GM18511 (cell line): ENCODE data around the gene POLRMT.

Experiments
- ATAC-seq: cut with Tn5 transposase; IDR thresholded peaks from one replicate; pipeline ENCODE4 v1.9.1; 2021; ENCODE audit warnings: mild to moderate bottlenecking, moderate library complexity; ENCODE audit not compliant: unreplicated experiment

POLRMT gene

DNA sequence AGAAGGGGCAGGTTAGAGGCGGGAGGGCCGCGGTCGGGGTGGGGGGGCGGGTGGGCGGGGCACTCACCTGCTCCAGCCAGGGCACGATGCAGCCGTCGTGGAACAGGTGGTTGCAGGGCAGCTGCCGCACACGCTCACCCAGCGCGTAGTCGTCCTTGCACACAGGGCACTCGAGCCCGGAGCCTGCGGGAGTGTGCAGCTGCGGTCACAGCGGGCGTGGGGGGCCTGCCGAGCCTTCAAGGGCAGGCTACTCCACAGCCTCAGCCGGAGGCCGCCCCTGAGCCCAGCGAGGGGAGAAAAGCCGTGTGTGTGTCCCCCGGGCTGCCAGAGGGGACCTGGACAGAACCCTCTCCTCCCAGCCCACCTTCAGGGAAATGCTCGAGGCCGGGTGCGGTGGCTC, 15.0 kb upstream of the POLRMT start:
- no peak for ATAC-seq

DNA sequence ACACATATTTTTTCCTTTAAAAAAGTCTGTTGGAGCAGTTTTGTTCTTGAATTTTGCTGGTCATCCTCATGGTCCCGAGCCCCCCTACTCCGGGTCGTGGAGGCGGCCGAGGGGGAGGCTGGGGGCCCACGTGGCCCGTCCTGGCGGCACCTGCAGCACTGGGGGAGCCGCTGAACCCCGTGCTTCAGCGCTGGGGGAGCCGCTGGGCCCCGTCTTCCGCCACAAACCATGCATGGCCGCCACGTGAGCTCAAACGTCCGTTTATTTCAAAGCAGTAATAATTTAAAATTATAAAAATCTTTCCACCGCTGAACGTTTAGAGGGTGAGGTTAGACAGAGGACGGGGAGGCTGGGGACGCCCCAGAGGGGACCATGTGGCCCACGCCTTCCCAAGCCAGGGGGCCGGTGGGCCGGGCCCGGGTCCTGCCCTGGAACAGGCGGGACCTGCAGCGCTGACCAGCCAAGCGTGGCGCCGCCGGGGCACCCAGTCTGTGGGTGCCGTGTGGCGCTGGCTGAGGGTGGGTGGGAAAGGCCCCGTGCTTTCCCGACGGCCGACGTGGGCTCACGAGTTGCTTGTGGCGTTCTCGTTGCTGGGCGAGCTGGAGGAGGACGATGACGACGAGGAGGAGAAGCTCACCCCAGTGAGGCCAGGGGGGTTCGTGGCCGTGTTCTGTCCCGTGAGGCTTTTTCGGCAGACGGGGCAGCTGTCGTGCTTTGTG, 14.4 kb upstream of the POLRMT start:
- no peak for ATAC-seq

DNA sequence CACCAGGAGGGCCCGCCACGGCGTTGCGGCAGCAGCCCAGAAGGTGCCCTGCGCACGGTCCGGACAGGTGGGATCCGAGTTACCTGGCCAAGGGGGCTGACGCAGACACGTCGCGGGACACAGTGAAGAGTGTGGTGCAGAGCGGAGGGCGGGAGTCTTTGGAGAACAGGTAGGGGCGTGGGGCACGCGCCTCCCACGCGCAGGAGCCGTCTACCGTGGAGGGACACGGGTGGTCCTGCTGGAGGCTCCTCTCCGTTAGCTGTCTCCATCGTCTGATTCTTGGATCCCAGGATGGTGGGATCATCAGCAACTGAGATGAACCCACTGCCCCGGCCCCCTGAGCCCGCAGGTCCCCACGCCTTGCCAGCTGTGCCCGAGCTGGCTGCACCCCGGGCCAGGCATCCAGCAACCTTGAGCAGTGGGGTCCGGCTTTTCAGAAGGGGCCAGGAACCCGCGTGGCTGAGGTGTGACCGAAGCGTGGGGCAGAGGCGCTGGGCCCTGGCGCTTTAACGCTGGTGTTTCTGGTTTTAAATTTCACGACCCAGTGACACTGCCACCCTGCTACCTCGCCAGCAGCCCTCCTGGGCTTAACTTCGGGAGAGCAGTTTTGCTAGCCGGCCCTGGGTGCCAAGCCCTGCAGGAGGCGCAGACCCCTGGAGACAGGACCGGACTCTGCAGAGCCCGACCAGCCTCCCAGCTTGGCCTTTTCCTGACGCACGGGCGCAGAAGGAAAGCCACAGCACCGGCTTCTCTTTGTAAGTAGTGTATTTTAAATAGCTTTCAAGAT, 13.6 kb upstream of the POLRMT start:
- no peak for ATAC-seq

DNA sequence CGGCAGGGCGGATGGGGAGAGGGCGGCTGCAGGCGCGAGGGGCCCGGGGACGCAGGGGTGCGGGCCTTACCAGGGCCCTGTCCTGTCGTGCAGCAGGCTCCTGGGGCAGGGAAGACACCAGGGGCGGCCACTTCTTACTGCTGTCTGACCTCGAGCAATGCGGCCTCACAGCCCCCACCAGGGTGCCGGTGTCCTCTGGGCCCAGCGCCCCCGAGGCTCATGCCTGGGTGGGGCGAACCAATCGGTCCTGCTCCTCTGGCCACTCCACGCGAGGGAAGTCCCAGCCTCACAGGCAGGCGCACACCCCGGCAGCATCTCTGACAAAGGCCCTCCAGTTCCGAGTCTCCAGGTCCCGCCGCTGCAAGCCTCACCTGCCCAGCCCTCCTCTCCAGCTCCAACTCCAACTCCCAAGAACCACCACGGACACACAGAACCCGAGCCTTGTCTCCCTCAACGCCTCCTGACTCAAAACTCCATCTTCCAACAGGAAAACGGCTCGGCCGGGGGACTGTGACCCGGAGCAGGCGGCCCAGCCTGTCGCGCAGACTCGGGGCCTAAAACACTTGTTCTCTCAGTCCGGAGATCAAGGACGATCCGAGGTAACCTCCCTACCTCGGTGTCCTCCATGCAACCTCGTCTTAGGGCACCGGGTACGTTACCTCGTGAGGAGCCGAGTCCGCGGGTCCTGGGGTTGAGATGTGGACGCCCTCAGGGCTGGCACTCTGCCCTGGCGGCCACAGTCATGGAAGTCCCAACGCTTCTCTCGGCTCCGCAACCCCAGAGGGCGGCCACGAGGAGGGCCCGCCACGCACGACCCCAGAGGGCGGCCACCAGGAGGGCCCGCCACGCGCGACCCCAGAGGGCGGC, 12.8 kb upstream of the POLRMT start:
- ATAC-seq: no peak

DNA sequence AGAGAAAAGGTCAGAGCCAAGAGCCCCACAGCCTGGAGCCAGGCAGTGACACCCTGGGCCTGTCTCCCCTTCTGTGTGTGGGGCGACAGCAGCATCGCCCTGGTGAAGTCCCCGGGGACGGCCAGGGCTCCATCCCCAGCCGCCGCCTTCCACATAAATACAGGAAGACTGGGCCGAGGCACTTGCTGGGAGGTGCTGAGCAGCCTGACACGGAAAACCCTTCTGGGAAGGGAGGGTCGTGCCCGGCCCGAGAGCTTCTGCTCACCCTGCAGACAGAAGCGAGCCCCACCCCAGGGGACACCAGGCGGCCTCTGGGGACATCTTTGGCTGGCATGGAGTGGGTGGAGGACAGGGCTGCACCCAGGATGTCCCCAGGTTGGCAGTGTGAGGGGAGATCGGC, 11.5 kb upstream of the POLRMT start:
- ATAC-seq: no peak

DNA sequence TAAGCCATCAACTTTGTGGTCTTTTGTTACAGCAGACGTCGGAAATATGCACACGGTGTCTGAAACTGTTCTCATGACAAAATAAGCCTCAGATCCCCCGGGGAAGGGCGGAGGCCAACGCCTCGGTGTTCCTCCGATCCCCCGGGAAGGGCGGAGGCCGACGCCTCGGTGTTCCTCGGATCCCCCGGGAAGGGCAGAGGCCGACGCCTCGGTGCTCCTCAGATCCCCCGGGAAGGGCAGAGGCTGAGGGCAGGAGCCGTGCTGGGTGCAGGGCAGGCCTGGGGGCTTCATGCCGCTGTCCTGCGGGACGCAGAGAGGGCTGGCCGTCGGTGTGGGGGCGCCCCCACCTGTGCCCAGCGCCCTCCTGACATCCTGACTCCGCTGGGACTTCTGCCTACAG, 11.0 kb upstream of the POLRMT start:
- no peak for ATAC-seq

DNA sequence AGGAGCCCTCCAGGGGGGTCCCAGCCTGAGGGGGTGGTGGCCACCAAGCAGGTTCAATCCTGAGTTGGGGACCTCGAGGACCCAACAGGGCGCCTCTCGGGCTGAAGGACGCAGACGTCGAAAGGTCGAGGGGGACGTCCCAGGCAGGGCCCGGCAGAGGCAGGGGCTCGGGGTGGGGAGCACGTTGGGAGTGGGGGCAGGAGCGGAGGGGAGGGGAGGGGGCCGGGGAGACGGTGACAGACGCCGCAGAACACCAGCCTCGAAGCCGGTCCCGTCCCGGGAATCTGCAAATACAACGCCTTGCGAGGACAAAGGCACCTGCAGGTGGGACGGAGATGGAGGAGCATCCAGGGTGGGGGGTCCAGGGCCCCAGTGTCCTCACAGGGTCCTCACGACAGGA, 10.4 kb upstream of the POLRMT start:
- ATAC-seq: no peak

DNA sequence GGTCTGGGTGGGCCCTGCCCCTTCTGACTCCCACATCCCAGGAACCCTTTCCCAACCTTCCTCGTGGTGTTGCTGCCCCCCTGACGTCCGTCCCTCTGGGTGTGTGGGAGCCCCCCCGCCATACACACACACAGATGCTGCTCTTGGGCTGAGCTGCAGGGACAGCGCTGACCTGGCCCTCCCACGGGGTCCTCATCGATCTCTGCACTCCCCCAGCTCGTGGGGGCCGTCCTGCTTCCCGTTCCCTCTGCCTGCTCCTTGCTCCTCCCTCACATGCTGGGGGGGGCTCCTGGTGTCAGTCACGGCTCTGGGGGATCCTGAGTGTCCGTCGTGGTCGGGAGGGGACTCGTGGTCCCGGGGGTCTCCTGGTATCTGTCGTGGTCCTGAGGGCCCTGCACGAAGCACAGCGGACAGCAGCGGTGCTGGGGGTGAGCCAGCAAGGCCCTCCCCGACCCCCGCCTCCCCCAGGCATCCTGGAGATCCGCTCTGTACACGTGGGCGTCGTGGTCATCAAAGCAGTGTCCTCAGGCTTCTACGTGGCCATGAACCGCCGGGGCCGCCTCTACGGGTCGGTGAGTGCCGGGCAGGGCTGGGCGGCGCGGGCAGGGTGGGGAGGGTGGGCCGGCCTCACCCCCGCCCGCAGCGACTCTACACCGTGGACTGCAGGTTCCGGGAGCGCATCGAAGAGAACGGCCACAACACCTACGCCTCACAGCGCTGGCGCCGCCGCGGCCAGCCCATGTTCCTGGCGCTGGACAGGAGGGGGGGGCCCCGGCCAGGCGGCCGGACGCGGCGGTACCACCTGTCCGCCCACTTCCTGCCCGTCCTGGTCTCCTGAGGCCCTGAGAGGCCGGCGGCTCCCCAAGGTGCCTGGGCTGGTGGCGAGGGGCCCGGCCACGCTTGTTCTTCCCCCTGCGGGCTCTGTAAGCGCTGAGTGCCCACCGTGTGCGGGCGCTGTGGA, 9.7 kb upstream of the POLRMT start:
- no peak for ATAC-seq

DNA sequence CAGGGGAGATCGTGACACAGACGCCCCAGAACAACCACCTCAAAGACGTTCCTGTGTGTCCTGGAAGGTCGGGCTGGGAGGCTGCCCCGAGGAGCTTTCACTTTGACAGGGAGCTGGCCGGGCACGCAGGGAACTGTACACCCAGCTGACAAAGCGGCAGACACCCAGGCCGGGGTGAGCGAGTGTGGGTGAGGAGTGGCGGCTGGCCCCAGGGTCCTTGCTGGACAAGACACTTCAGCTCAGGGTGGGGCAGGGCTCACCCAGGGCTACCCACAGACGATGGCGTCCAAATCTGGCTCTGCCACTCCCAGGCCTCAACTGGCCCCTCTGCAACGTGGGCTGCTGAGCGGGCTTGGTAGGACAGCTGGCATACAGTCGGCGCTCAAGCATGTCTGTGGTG, 8.4 kb upstream of the POLRMT start:
- ATAC-seq: no peak

DNA sequence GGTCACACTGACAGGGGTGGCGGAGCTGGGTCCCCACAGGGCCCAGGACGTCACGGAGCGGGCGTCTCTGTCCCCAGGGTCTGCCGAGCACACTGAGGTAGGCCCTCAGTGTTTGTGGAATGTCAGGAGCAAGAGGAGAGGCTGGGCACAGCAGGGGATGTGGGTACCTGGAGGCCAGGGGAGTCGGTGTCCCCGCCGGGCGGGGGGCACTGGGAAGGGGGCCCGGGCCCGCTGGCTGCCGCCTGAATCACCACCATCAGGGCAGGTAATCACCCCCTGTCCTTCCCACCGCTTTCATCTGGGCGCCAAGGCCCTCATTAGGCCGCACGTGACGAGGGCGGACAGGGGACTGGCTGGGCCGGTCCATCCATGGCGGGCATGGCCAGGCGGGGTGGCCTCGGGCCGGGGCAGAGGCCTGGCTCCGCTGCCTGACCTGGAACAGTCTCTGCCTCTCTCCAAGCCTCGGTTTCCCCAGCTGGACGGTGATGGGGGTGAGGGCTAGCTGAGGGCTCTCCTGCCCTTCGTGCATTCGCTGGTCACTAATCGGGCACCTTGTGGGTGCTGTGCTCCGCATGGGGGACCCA, 7.4 kb upstream of the POLRMT start:
- no peak for ATAC-seq

DNA sequence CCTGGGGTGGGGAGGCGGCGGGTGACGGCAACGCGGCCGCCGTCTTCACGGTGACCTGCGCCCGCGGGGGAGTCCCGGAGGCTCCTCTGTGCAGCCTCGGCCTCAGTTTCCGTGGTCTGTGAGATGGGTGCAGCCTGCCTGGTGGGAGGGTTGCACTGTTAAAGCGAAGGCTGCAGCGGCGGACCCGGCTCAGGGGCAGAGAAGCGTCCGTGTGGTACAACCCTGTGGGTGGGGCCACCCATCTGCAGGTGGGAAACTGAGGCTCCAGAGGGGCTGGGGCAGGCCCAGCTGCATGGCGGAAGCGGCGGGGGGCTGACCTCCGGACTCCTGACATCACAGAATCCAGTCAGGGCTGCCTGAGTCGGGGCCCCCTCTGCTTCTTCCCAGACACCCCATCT, 6.8 kb upstream of the POLRMT start:
- no peak for ATAC-seq

DNA sequence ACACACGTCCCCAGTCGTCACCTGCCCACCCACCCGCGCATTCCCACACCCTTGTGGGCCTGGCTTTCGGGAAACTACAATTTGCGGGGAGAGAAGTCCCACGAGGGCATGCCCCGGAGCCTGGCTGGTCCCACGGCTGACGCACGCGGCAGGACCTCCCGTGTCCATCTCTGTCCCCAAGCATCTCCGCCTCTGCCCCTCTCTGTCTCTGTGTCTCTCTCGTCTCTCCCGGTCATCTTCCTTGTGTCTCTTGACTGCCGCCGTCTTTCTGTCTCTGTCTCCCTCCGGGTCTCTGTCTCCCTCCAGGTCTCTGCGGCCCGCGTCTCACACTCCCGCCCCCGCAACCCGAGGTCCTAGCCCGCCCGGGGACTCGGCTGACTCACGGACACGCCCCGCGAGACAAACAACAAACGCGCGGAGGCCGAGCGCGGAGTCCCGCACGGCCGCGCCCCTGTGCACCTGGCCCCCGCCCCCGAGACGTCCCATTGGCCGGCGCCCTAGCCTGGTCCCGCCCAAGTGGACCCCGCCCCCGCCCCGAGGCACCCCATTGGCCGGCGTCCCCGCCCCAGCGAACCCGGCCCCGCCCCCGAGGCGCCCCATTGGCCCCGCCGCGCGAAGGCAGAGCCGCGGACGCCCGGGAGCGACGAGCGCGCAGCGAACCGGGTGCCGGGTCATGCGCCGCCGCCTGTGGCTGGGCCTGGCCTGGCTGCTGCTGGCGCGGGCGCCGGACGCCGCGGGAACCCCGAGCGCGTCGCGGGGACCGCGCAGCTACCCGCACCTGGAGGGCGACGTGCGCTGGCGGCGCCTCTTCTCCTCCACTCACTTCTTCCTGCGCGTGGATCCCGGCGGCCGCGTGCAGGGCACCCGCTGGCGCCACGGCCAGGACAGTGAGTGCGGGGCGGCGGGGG, 6.2 kb upstream of the POLRMT start, which contains the start of gene FGF22:
Gene FGF22 (plus strand): TSS at position 627 of the 908 bp plus-strand sequence. CDS start 47 bp downstream, at position 674.
- ATAC-seq: peak; percentile 65

DNA sequence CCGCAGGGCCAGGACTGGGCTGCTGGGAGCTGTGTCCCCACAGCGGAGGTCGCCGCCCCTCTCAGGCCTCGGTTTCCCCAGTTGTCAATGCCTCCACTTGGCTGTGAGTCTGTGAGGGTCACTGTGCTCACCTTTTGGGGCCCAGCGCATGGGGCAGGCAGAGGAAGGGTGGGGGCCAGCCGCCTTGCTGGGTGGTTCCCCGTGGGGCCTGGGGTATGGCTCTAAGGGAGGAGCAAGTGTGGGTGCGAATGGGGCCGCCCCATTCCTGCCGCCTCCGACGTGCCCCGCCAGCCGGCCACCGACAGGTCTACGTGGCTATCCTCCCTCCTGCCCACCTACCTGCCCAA, 5.5 kb upstream of the POLRMT start:
- no peak for ATAC-seq

DNA sequence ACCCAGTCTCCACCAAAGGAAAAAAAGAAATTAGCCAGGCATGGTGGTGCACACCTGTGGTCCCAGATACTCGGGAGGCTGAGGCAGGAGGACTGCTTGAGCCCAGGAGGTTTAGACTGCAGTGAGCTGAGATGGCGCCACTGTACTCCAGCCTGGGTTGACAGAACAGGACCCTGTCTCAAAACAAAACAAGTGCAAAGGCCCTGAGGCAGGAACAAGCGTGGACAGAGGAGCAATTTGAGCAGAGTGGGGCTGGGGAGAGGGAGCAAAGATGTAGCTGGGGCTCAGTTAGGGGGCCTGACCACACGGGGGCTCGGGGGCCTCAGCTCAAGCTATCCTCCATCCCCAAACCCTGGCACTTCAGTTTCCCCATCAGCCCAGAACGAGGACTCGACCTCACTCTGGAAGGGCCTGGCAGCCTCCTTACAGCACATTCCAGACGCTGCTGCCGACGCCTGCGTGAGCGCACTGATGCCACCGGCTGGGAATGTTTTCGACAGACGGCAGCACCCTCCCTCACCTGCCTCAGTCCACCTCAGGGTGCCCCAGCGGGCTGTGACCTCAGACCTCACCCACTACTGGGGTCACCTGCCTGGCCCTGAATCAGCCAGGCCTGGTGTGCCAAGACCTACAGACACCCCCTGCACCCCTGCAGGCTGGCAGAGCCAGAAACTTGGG, 1.8 kb upstream of the POLRMT start:
- no peak for ATAC-seq

DNA sequence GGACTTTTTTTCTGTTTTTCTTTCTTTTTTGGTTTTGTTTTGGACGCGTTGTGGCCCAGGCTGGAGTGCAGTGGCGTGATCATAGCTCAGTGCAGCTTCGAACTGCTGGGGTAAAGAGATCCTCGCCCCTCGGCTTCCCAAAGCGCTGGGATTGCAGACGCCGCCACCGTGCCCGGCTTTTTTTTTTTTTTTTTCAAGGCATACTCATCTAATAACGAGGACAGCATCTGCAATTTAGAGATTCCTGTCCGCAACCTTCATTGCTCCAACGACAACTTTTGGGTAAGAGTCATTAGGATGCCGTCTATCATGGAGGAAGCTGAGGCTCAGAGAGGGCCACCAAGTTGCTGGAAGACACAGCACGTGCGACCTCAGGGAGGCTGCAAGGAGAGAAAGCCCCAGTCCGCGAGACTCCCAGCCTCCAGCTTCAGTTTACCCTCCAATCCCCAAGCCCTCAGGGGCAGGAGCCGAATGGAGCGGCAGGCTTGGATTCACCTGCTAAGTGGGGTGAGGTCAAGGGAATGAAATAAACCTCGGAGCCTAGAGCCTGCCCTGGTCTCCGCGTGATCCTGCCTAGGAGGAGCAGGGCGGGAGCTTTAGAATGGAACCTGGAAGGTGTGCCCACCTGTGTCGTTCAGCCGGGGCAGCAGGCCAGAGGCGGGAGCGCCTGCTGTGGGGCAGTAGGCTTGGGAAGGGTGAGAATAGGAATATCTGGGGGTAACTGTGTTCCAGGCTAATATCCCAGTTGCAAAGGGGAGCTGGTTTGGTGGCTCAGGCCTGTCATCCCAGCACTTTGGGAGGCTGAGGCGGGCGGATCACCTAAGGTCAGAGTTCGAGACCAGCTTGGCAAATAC, 676 bp upstream of the POLRMT start:
- ATAC-seq: no peak

DNA sequence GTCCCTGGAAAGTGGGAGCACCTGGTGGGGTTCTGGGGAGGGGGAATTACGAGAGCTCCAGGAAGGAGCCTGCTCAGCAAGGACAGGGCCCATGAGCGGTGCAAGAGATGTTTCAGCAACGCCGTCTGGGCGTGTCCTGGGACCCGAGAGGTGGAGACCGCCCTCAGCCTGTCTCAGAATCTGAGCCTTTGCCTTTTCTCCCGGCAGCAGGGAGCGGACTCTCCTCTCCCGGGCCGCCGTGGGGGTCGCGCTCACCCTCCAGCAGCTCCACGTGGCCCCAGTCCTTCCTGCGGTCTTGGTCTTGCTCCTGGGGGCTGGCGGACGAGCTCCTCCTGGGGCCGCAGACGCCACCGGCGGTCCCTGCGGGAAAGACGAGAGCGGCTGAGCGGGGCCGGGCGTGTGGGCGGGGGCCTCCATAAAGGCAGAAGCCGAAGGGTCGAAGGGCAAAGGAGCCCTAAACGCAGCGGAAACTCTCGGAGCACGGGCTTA, 714 bp downstream of the POLRMT start:
- ATAC-seq: peak; percentile 22

DNA sequence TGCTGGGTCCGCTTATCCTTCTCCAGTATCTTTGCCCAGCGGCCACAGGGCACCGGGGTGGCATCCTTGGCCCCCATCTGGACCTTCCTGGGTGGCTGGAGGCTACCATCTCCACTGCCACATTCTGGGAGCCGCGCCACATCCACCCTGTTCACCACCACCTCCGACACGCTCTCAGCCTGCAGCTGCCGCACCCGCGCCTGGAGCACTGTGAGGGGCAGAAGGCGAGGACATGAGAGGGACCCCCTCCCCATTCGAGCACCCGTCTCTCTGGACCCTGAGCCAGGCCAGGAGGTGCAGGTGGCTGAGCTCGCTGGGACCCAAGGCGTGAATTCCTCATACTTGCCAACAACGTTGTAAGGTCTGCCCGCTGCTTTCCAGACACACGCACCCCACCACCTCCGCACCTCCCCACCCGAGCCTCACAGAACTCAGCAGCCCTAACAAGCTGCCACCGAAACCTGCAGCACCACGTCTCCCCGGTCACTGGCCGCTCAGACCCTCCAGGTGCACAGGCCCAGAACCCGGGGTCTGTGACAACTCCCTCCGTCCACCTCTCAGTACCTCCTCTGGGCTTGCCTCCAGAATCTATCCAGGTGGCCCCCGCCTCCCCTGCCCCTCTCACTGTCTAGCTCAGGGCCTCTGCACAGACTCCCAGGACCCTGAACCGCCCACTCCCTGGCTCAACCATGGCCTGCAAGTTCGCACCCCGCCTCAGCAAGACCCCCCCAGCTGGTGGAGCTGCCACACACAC, 3.2 kb downstream of the POLRMT start:
- ATAC-seq: no peak
